ENCODE results near the gene FNDC3B. TPM values are rescaled to one million over a fixed set of nuclear protein-coding genes. Genes with fewer than 3 reads are reported as not detected.

FNDC3B gene
- total and polyA plus RNA-seq, 2 donors (not counting 1 experiment from before 2014, with no cell fraction given), result 1.2 to 9.2 TPM

DNA sequence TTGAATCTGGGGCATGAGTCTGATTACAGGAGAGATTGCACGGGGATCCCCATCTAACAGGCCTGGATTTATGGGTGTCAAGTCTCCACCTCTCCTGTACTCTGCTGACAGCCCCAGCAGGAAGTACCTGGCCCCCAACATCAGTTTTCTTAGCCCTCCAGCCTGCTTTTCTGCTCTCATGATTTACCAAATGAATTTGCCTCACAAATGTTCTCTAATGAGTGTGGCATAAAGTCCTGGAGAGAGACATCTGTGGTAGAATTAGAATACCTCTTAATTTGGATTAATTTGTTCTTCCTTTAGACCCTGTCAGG, 60.1 kb downstream of the FNDC3B start:
- no peak for DNase-seq
- Mint-ChIP-seq H3K4me1 (peaks cover 12% of the 10 kb centered on the region), H3K4me3 (no peak overlapping the region), H3K27me3 (peaks cover 55% of the 10 kb centered on the region), H3K9me3 (ENCODE audit: insufficient read depth) (no peaks in the 10 kb centered on the region), H3K27ac (no peak overlapping the region)
- ChIA-PET CTCF (no interaction called here), POLR2A (no interaction called here)
- Histone ChIP-seq H4K20me1 (ENCODE audit: control insufficient read depth, insufficient read depth, low read length, poor library complexity, severe bottlenecking) (no peaks in the 10 kb centered on the region), H3K79me2 (ENCODE audit: control insufficient read depth, insufficient read depth, low read length) (no peaks in the 10 kb centered on the region), H3K4me3 (ENCODE audit: control extremely low read depth in 1 of 5, extremely low read depth in 1 of 5, insufficient read depth in 1 of 5, low read depth in 2 of 5, low read length in 4 of 5) (no peak overlapping the region), H3K27me3 (replicated peaks in 1 of 4; ENCODE audit: control extremely low read depth in 1 of 4, control insufficient read depth in 3 of 4, insufficient read depth in 4 of 4, low read length in 3 of 4) (peaks cover 0 to 43% (median 16%) of the 10 kb centered on the region in 4 experiments), H3K4me1 (ENCODE audit: control insufficient read depth in 2 of 2, insufficient read depth in 2 of 2, low read length in 2 of 2) (peaks cover 9 to 11% of the 10 kb centered on the region in 2 donors), H3K9ac (ENCODE audit: low read length) (no peak overlapping the region), H3K9me3 (ENCODE audit: control extremely low read depth in 1 of 3, control insufficient read depth in 2 of 3, insufficient read depth in 1 of 3, low read length in 2 of 3) (no peaks in the 10 kb centered on the region), H3K27ac (ENCODE audit: low read length in 2 of 2) (no peak overlapping the region), H2AFZ (ENCODE audit: insufficient read depth, low read depth, low read length, poor library complexity, severe bottlenecking) (no peak overlapping the region), H3K4me2 (replicated peaks; ENCODE audit: low read depth, low read length, poor library complexity, severe bottlenecking) (no peak overlapping the region), H3K36me3 (replicated peaks in 1 of 2; ENCODE audit: control extremely low read depth in 1 of 2, control insufficient read depth in 1 of 2, extremely low read depth in 1 of 2, insufficient read depth in 2 of 2, low read length in 1 of 2) (no peaks in the 10 kb centered on the region)
- ATAC-seq (ENCODE audit: low read depth), result no peak
- 50% methylated on average over 1 of the region's 1 CpG for WGBS (ENCODE audit: insufficient coverage)
- intact Hi-C loops (cut with micrococcal nuclease), result no loop called here
- TF ChIP-seq, protein P1, sequence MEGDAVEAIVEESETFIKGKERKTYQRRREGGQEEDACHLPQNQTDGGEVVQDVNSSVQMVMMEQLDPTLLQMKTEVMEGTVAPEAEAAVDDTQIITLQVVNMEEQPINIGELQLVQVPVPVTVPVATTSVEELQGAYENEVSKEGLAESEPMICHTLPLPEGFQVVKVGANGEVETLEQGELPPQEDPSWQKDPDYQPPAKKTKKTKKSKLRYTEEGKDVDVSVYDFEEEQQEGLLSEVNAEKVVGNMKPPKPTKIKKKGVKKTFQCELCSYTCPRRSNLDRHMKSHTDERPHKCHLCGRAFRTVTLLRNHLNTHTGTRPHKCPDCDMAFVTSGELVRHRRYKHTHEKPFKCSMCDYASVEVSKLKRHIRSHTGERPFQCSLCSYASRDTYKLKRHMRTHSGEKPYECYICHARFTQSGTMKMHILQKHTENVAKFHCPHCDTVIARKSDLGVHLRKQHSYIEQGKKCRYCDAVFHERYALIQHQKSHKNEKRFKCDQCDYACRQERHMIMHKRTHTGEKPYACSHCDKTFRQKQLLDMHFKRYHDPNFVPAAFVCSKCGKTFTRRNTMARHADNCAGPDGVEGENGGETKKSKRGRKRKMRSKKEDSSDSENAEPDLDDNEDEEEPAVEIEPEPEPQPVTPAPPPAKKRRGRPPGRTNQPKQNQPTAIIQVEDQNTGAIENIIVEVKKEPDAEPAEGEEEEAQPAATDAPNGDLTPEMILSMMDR (IDR thresholded peaks at IDR 0.05), result no peak
- no peak for TF ChIP-seq EZH2 (IDR thresholded peaks at IDR 0.05; ENCODE audit: borderline replicate concordance, insufficient read depth, low read depth, low read length, poor library complexity, severe bottlenecking)

GRCh38 chr3:172100482-172100881, 61.1 kb downstream of the FNDC3B start:
- H3K79me2 ChIP-seq (ENCODE audit: control insufficient read depth, insufficient read depth, low read length), result no peaks in the 10 kb centered on the region
- no CpG with 5 or more reads among the region's 2 CpGs for WGBS (ENCODE audit: insufficient coverage)
- H2AFZ ChIP-seq (ENCODE audit: insufficient read depth, low read depth, low read length, poor library complexity, severe bottlenecking), result no peak overlapping the region
- no peak overlapping the region for H3K9ac ChIP-seq (ENCODE audit: low read length)
- H3K36me3 ChIP-seq (replicated peaks in 1 of 2; ENCODE audit: control extremely low read depth in 1 of 2, control insufficient read depth in 1 of 2, extremely low read depth in 1 of 2, insufficient read depth in 2 of 2, low read length in 1 of 2), result no peaks in the 10 kb centered on the region
- no peak overlapping the region for H3K4me3 ChIP-seq (ENCODE audit: control extremely low read depth in 1 of 5, extremely low read depth in 1 of 5, insufficient read depth in 1 of 5, low read depth in 2 of 5, low read length in 4 of 5)
- H3K9me3 ChIP-seq (ENCODE audit: control extremely low read depth in 1 of 3, control insufficient read depth in 2 of 3, insufficient read depth in 1 of 3, low read length in 2 of 3), result no peaks in the 10 kb centered on the region
- H3K4me2 ChIP-seq (replicated peaks; ENCODE audit: low read depth, low read length, poor library complexity, severe bottlenecking), result no peak overlapping the region
- H3K27me3 Mint-ChIP-seq, result peaks cover 61% of the 10 kb centered on the region
- POLR2A ChIA-PET, result no interaction called here
- ATAC-seq (ENCODE audit: low read depth) (no peak), DNase-seq (no peak)
- H3K27ac Mint-ChIP-seq, result no peak overlapping the region
- no peak overlapping the region for H3K27ac ChIP-seq (ENCODE audit: low read length in 2 of 2)
- no peaks in the 10 kb centered on the region for H3K9me3 Mint-ChIP-seq (ENCODE audit: insufficient read depth)
- intact Hi-C loops (cut with micrococcal nuclease), result no loop called here
- TF ChIP-seq, protein P1 (IDR thresholded peaks at IDR 0.05), result no peak
- no peak for TF ChIP-seq EZH2 (IDR thresholded peaks at IDR 0.05; ENCODE audit: borderline replicate concordance, insufficient read depth, low read depth, low read length, poor library complexity, severe bottlenecking)
- H3K4me3 Mint-ChIP-seq, result no peak overlapping the region
- peaks cover 9 to 11% of the 10 kb centered on the region in 2 donors for H3K4me1 ChIP-seq (ENCODE audit: control insufficient read depth in 2 of 2, insufficient read depth in 2 of 2, low read length in 2 of 2)
- H3K4me1 Mint-ChIP-seq, result peaks cover 12% of the 10 kb centered on the region
- peaks cover 0 to 43% (median 23%) of the 10 kb centered on the region in 4 experiments for H3K27me3 ChIP-seq (replicated peaks in 1 of 4; ENCODE audit: control extremely low read depth in 1 of 4, control insufficient read depth in 3 of 4, insufficient read depth in 4 of 4, low read length in 3 of 4)
- H4K20me1 ChIP-seq (ENCODE audit: control insufficient read depth, insufficient read depth, low read length, poor library complexity, severe bottlenecking), result no peaks in the 10 kb centered on the region
- CTCF ChIA-PET, result interaction anchor here (1.7 kb wide), 1 partner anchor 13 kb away, joined by 5 read pairs; no protein-coding TSS in a partner anchor

Measured in B cell (primary cell).